HCT116 (cell line): ENCODE data around the gene PGBD2. TPM values are rescaled to one million over a fixed set of nuclear protein-coding genes. Genes with fewer than 3 reads are reported as not detected.

Experiments
- ATAC-seq: fragments of 200-7000 bp; cut with Tn5 transposase; 2 replicates; pipeline ENCODE4 v1.9.1; 2020; ENCODE audit warnings: mild to moderate bottlenecking, moderate library complexity
- BruUV-seq: library from RNA; stranded (reverse); fragments of 400-500 nt; replicated peaks from 2 replicates; lab custom pipeline; 2021; lab: Mats Ljungman, UMichigan
- CTCF ChIA-PET: fragments of 300-600 bp; sonication (Branson Sonifier 250); formaldehyde crosslinking; loops from one replicate; lab custom pipeline; 2021; ENCODE audit warnings: antibody characterized with exemption; lab: Charles Lee
- POLR2A ChIA-PET: fragments of 300-600, 350-600 bp; sonication (Branson Sonifier 250); formaldehyde crosslinking; loops from one replicate; lab custom pipeline; 2021; ENCODE audit warnings: antibody characterized with exemption; lab: Charles Lee
- RAD21 ChIA-PET, 2 experiments: fragments of 300-600 bp; sonication (Branson Sonifier 250); formaldehyde crosslinking; loops; one replicate each; lab custom pipeline; 2023; ENCODE audit warnings: low total read pairs in 2 of 2; ENCODE audit not compliant: uncharacterized antibody in 2 of 2, unreplicated experiment in 2 of 2, low non-redundant PET in 1 of 2; lab: Charles Lee
- DNase-seq: peaks from one replicate; pipeline ENCODE4 v3.0.0-alpha.2; 2010; ENCODE audit warnings: low read depth, low spot score
- H2AFZ ChIP-seq: fragments of 200-600 bp; shearing (Covaris generic), sonication (generic); 2 replicates; pipeline ENCODE4 v1.6.1; 2017; ENCODE audit warnings: low read depth, mixed run types, mixed read lengths, antibody characterized with exemption, low read length; ENCODE audit not compliant: poor library complexity, severe bottlenecking
- H3K27ac ChIP-seq: 2 replicates; pipeline ENCODE4 v1.5.1; 2012; ENCODE audit warnings: low read depth, low read length
- H3K27me3 ChIP-seq: fragments of 200-600 bp; sonication (generic); 2 replicates; pipeline ENCODE4 v1.6.1; 2016; ENCODE audit warnings: mixed run types, low read length, mixed read lengths; ENCODE audit not compliant: insufficient read depth
- H3K36me3 ChIP-seq, 2 experiments: fragments of 200-500 bp in 1 of 2; fragments of 200-600 bp in 1 of 2; sonication (Bioruptor generic) in 1 of 2; sonication (generic) in 1 of 2; 2 replicates each; pipeline versions ENCODE4 v1.5.1 to v1.6.1; 2014 to 2016; ENCODE audit warnings: low read length in 2 of 2, inconsistent platforms in 1 of 2, mixed read lengths in 1 of 2, mixed run types in 1 of 2; ENCODE audit not compliant: insufficient read depth in 2 of 2, control insufficient read depth in 1 of 2
- H3K4me1 ChIP-seq, 2 experiments: fragments of 200-600 bp in 1 of 2; sonication (generic) in 1 of 2; 2 replicates each; pipeline versions ENCODE4 v1.5.1 to v1.6.1; 2012 to 2017; ENCODE audit warnings: low read length in 2 of 2, inconsistent platforms in 1 of 2, mild to moderate bottlenecking in 1 of 2, mixed read lengths in 1 of 2, mixed run types in 1 of 2, moderate library complexity in 1 of 2; ENCODE audit not compliant: insufficient read depth in 2 of 2, control insufficient read depth in 1 of 2
- H3K4me2 ChIP-seq: fragments of 200-600 bp; sonication (generic); 2 replicates; pipeline ENCODE4 v1.6.1; 2017; ENCODE audit warnings: mixed run types, low read length, mixed read lengths
- H3K4me3 ChIP-seq, 2 experiments: fragments of 200-600 bp in 1 of 2; sonication (generic) in 1 of 2; replicated peaks in 1 of 2; 2 replicates each; pipeline ENCODE4 v1.5.1; 2011 to 2016; ENCODE audit warnings: low read length in 2 of 2, control low read depth in 1 of 2, low read depth in 1 of 2, mild to moderate bottlenecking in 1 of 2, mixed read lengths in 1 of 2, mixed run types in 1 of 2
- H3K79me2 ChIP-seq: fragments of 200-600 bp; sonication (generic); 2 replicates; pipeline ENCODE4 v1.6.1; 2017; ENCODE audit warnings: mild to moderate bottlenecking, mixed run types, low read length, moderate library complexity, mixed read lengths; ENCODE audit not compliant: insufficient read depth
- H3K9ac ChIP-seq: fragments of 200-600 bp; sonication (generic); 2 replicates; pipeline ENCODE4 v1.6.1; 2016; ENCODE audit warnings: low read length, mixed read lengths
- H3K9me2 ChIP-seq: fragments of 200-600 bp; sonication (generic), shearing (Covaris generic); 2 replicates; pipeline ENCODE4 v1.6.1; 2017; ENCODE audit warnings: mixed run types, mild to moderate bottlenecking, moderate library complexity; ENCODE audit not compliant: insufficient read depth
- H3K9me3 ChIP-seq, 2 experiments: fragments of 200-500 bp in 1 of 2; fragments of 200-600 bp in 1 of 2; sonication (Bioruptor generic) in 1 of 2; sonication (generic) in 1 of 2; 2 replicates each; pipeline ENCODE4 v1.6.1; 2014 to 2017; ENCODE audit warnings: low read length in 2 of 2, mixed read lengths in 2 of 2, inconsistent platforms in 1 of 2, low read depth in 1 of 2, mild to moderate bottlenecking in 1 of 2, mixed run types in 1 of 2, moderate library complexity in 1 of 2; ENCODE audit not compliant: control insufficient read depth in 1 of 2, insufficient read depth in 1 of 2
- H4K20me1 ChIP-seq: fragments of 200-600 bp; sonication (generic), shearing (Covaris generic); 2 replicates; pipeline ENCODE4 v1.6.1; 2017; ENCODE audit warnings: mixed run types, mild to moderate bottlenecking, moderate library complexity; ENCODE audit not compliant: insufficient read depth
- ATF3 ChIP-seq: IDR thresholded peaks from 2 replicates; pipeline ENCODE4 v1.6.1; 2012
- CTCF ChIP-seq, 3 experiments: fragments of 200-600 bp in 1 of 3; sonication (generic) in 1 of 3; IDR thresholded peaks in 2 of 3; conservative IDR thresholded peaks in 1 of 3; 2 replicates each; pipeline ENCODE4 v1.5.1; 2012 to 2017; ENCODE audit warnings: low read depth in 2 of 3, low read length in 2 of 3, antibody characterized with exemption in 1 of 3, borderline replicate concordance in 1 of 3, control low read depth in 1 of 3, mild to moderate bottlenecking in 1 of 3, mixed read lengths in 1 of 3, mixed run types in 1 of 3, moderate library complexity in 1 of 3; ENCODE audit not compliant: insufficient read depth in 1 of 3
- EZH2phosphoT487 ChIP-seq: fragments of 200-600 bp; IDR thresholded peaks from 2 replicates; pipeline ENCODE4 v1.6.1; 2018; ENCODE audit warnings: antibody characterized with exemption, borderline replicate concordance
- FOSL1 ChIP-seq: IDR thresholded peaks from 2 replicates; pipeline ENCODE4 v1.6.1; 2012; ENCODE audit warnings: low read depth
- POLR2A ChIP-seq: IDR thresholded peaks from 2 replicates; pipeline ENCODE4 v1.7.0; 2011; ENCODE audit warnings: borderline replicate concordance; ENCODE audit not compliant: insufficient read depth, insufficient read length; ENCODE audit errors: extremely low read depth
- RAD21 ChIP-seq: IDR thresholded peaks from 2 replicates; pipeline ENCODE4 v1.6.1; 2012; ENCODE audit warnings: low read depth, mild to moderate bottlenecking
- SIN3A ChIP-seq: IDR thresholded peaks from 2 replicates; pipeline ENCODE4 v1.6.1; 2012; ENCODE audit warnings: low read depth
- TCF7L2 ChIP-seq: IDR thresholded peaks from 2 replicates; pipeline ENCODE4 v1.7.0; 2011; ENCODE audit warnings: borderline replicate concordance, inconsistent platforms; ENCODE audit not compliant: insufficient read depth, insufficient read length; ENCODE audit errors: extremely low read depth
- YY1 ChIP-seq: IDR thresholded peaks from 2 replicates; pipeline ENCODE4 v1.6.1; 2011; ENCODE audit warnings: low read length, low read depth, moderate library complexity, mild to moderate bottlenecking; ENCODE audit not compliant: insufficient replicate concordance; ENCODE audit errors: extremely low read depth
- intact Hi-C: fragments of 100-400 bp; cut with micrococcal nuclease; formaldehyde crosslinking; loops from 2 replicates; pipeline ENCODE4 v1.10.0; 2022
- total RNA-seq: library from RNA; stranded (reverse); gene quantifications from one replicate; pipeline ENCODE4 v1.2.1, GENCODE V29; 2021; ENCODE audit not compliant: unreplicated experiment

PGBD2 gene
- total RNA-seq, 1 experiment from 2014 or later = 5.1 TPM

- H3K4me2 ChIP-seq = no peak overlapping the region
These were observed 12.1 kb downstream of the PGBD2 start for GRCh38 chr1:248918131-248918530.

More at GRCh38 chr1:248918131-248918530, 12.1 kb downstream of the PGBD2 start:
- Histone ChIP-seq H4K20me1 (no peaks in the 10 kb centered on the region), H3K4me1 (no peaks in the 10 kb centered on the region), H3K79me2 (no peaks in the 10 kb centered on the region), H3K9ac (no peak overlapping the region), H3K27ac (no peak overlapping the region), H3K27me3 (no peaks in the 10 kb centered on the region), H3K36me3 (peaks cover 6 to 9% of the 10 kb centered on the region in 2 experiments; a peak in 2 of 4 replicates), H3K9me3 (no peaks in the 10 kb centered on the region), H3K9me2 (no peaks in the 10 kb centered on the region), H3K4me3 (no peak overlapping the region), H2AFZ (no peak overlapping the region)
- ChIA-PET RAD21 (no interaction called here), POLR2A (no interaction called here), CTCF (no interaction called here)
- ATAC-seq = no peak
- no peak for DNase-seq
- TF ChIP-seq ATF3 (no peak), FOSL1 (no peak), TCF7L2 (no peak), POLR2A (no peak), RAD21 (no peak), EZH2phosphoT487 (no peak), SIN3A (no peak), CTCF (IDR thresholded peaks at IDR 0.05 in 2 of 3, conservative IDR thresholded peaks at IDR 0.05 in 1 of 3; ENCODE audit: borderline replicate concordance in 1 of 3, insufficient read depth in 1 of 3, low read depth in 2 of 3, low read length in 2 of 3) (no peak), YY1 (no peak)
- intact Hi-C loops = no loop called here
- BruUV-seq = no TSS peak
